ENCODE measurements around the gene DCAF15.

Gene DCAF15

DNA sequence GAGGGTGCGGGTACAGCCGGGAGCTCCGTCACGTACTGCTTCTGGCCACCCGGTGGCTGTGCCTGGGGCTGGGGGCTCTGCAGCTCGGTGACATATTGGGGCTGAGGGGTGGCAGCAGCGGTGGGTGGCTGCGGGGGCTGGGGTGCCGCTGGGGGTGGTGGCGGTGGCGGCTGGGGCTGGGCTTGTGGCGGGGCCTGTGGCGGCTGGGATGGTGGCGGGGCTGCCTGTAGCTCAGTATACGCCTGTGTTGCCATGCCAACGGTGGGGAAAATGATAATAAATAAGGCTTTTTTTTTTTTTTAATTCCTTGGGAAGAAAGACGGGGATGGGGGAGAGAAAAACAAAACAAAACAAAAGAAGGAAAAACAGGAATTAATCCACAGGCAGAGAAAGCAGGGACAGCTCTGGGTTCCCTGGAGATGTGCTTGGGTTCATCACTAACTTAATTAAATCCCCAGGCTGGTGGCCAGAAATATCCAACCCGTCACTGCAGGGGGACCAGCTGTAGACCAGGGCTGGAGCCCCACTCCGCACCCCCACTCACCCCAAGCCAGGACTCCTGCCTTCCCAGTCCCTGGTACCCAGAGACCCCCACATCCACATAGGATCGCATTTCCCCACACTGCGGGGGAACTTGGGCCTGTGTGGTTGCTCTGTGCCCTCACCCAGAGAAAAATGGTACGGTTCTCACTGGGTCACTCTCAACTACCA is 41.4 kb downstream of the DCAF15 start:
- no peak overlapping the region for H3K4me3 ChIP-seq (replicated peaks in 1 of 2; ENCODE audit: low read depth in 2 of 2, low read length in 2 of 2)
- DNase-seq (ENCODE audit: low read depth in 2 of 2), result no peak
- TF ChIP-seq, protein P1, sequence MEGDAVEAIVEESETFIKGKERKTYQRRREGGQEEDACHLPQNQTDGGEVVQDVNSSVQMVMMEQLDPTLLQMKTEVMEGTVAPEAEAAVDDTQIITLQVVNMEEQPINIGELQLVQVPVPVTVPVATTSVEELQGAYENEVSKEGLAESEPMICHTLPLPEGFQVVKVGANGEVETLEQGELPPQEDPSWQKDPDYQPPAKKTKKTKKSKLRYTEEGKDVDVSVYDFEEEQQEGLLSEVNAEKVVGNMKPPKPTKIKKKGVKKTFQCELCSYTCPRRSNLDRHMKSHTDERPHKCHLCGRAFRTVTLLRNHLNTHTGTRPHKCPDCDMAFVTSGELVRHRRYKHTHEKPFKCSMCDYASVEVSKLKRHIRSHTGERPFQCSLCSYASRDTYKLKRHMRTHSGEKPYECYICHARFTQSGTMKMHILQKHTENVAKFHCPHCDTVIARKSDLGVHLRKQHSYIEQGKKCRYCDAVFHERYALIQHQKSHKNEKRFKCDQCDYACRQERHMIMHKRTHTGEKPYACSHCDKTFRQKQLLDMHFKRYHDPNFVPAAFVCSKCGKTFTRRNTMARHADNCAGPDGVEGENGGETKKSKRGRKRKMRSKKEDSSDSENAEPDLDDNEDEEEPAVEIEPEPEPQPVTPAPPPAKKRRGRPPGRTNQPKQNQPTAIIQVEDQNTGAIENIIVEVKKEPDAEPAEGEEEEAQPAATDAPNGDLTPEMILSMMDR (IDR thresholded peaks at IDR 0.05; ENCODE audit: low read depth, low read length), result no peak

- peak; percentile 33 to 46 for DNase-seq (ENCODE audit: low read depth in 2 of 2)
- no peak overlapping the region for H3K4me3 ChIP-seq (replicated peaks in 1 of 2; ENCODE audit: low read depth in 2 of 2, low read length in 2 of 2)
- TF ChIP-seq, protein P1 (IDR thresholded peaks at IDR 0.05; ENCODE audit: low read depth, low read length), result no peak
These were observed 42.9 kb downstream of the DCAF15 start for GRCh38 chr19:13995017-13995728.

GRCh38 chr19:13995878-13996765 is 43.8 kb downstream of the DCAF15 start:
- TF ChIP-seq, protein P1 (IDR thresholded peaks at IDR 0.05; ENCODE audit: low read depth, low read length), result no peak
- DNase-seq (ENCODE audit: low read depth in 2 of 2), result no peak
- H3K4me3 ChIP-seq (replicated peaks in 1 of 2; ENCODE audit: low read depth in 2 of 2, low read length in 2 of 2), result no peak overlapping the region

- H3K4me3 ChIP-seq (replicated peaks in 1 of 2; ENCODE audit: low read depth in 2 of 2, low read length in 2 of 2), result no peak overlapping the region
- TF ChIP-seq, protein P1 (IDR thresholded peaks at IDR 0.05; ENCODE audit: low read depth, low read length), result no peak
- no peak for DNase-seq (ENCODE audit: low read depth in 2 of 2)
These were observed 44.8 kb downstream of the DCAF15 start for GRCh38 chr19:13996928-13997630.

- TF ChIP-seq, protein P1 (IDR thresholded peaks at IDR 0.05; ENCODE audit: low read depth, low read length), result no peak
- no peak for DNase-seq (ENCODE audit: low read depth in 2 of 2)
These were observed 45.3 kb downstream of the DCAF15 start for GRCh38 chr19:13997631-13997962.

GRCh38 chr19:13998426-13998825 is 46.1 kb downstream of the DCAF15 start:
- TF ChIP-seq, protein P1 (IDR thresholded peaks at IDR 0.05; ENCODE audit: low read depth, low read length), result no peak
- DNase-seq (ENCODE audit: low read depth in 2 of 2), result no peak
- no peak overlapping the region for H3K4me3 ChIP-seq (replicated peaks in 1 of 2; ENCODE audit: low read depth in 2 of 2, low read length in 2 of 2)

More at GRCh38 chr19:13997631-13997962, 45.3 kb downstream of the DCAF15 start:
- no peak overlapping the region for H3K4me3 ChIP-seq (replicated peaks in 1 of 2; ENCODE audit: low read depth in 2 of 2, low read length in 2 of 2)

Measured in cardiac fibroblast (primary cell).